Memory B cell (primary cell): ENCODE results near the gene PALM.
"Not testable (repeated sequence)": the region's sequence is repeated elsewhere in the genome, so short reads cannot be mapped to it uniquely, and the experiment has no call there.

Experiments
- ATAC-seq: fragments of 150-1000 bp; cut with Tn5 transposase; 2 replicates; pipeline ENCODE4 v1.10.0; 2021; ENCODE audit warnings: low read depth, mild to moderate bottlenecking, moderate library complexity
- DNase-seq, 2 donors: peaks; one replicate each; pipeline ENCODE4 v3.0.0; 2022; ENCODE audit warnings: low spot score in 2 of 2
- H3K27ac Mint-ChIP-seq: one replicate; pipeline ENCODE4 v1.8.0; 2022; ENCODE audit warnings: mild to moderate bottlenecking, moderate library complexity, mixed read lengths
- H3K27me3 Mint-ChIP-seq: one replicate; pipeline ENCODE4 v1.8.0; 2022; ENCODE audit warnings: mixed read lengths
- H3K36me3 Mint-ChIP-seq: one replicate; pipeline ENCODE4 v1.8.0; 2022; ENCODE audit warnings: mild to moderate bottlenecking, mixed read lengths
- H3K4me1 Mint-ChIP-seq: one replicate; pipeline ENCODE4 v1.8.0; 2022; ENCODE audit warnings: mixed read lengths
- H3K4me3 Mint-ChIP-seq: one replicate; pipeline ENCODE4 v1.8.0; 2022; ENCODE audit warnings: mild to moderate bottlenecking, moderate library complexity, mixed read lengths
- H3K9me3 Mint-ChIP-seq: one replicate; pipeline ENCODE4 v1.8.0; 2022; ENCODE audit warnings: mixed read lengths

PALM gene

DNA sequence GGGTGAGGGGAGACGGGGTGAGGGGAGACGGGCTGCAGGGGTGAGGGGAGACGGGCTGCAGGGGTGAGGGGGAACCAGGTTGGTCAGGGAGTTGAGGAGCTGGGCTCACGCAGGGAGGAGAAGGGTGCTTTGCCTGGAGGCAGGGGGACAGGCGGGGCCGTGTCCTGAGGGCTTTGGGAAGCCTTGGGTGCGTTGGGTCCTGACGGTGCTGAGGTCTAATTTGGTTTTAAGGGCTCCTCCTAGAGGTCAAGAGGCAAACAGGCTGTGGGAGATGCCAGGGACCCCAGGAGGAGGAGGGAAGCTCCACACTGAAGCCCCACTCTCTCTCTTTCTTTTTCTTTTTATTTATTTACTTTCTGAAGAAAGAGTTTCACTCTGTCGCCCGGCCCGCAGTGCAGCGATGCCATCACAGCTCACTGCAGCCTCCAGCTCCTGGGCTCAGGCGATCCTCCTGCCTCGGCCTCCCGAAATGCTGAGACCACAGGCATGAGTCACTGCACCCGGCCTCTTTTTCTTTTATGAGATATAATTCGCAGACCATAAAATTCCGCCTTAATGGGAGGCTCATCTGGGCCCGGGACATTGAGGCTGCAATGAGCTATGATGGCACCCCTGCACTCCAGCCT is 32.9 kb downstream of the PALM start:
- peaks cover 2% of the 10 kb centered on the region for H3K4me1 Mint-ChIP-seq
- no peaks in the 10 kb centered on the region for H3K36me3 Mint-ChIP-seq

DNA sequence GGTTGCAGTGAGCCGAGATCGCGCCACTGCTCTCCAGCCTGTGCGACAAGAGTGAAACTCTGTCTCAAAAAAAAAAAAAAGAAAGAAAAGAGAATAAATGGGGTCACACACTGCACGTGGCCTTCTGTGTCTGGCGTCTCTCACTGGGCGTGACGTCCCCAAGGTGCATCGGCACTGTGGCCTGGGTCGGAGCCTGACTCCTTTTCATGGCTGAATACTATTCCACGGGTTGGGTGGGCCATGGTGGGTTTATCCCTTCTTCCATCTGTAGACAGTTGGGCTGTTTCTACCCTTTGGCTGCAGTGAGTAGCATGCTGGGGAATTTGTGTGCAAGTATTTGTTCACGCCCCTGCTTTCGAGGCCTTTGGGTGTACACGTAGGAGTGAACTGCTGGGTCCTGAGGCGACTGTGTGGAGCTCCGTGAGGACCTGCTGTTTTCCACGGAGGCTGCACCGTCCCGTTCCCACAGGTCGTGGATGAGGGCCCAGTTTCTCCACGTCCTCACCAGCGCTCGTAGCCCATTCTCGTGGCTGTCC is 33.9 kb downstream of the PALM start:
- DNase-seq (no peak), ATAC-seq (no peak)
- Mint-ChIP-seq H3K36me3 (peaks cover 1% of the 10 kb centered on the region), H3K27me3 (peaks cover 8% of the 10 kb centered on the region), H3K9me3 (no peaks in the 10 kb centered on the region), H3K27ac (peak overlapping the region; percentile 66), H3K4me3 (no peak overlapping the region), H3K4me1 (no peaks in the 10 kb centered on the region)

More for the DNA sequence above, 32.9 kb downstream of the PALM start:
- no peak overlapping the region for H3K27ac Mint-ChIP-seq
- no peak for ATAC-seq
- H3K4me3 Mint-ChIP-seq: no peak overlapping the region
- H3K27me3 Mint-ChIP-seq: peaks cover 12% of the 10 kb centered on the region
- no peak for DNase-seq
- no peaks in the 10 kb centered on the region for H3K9me3 Mint-ChIP-seq

DNA sequence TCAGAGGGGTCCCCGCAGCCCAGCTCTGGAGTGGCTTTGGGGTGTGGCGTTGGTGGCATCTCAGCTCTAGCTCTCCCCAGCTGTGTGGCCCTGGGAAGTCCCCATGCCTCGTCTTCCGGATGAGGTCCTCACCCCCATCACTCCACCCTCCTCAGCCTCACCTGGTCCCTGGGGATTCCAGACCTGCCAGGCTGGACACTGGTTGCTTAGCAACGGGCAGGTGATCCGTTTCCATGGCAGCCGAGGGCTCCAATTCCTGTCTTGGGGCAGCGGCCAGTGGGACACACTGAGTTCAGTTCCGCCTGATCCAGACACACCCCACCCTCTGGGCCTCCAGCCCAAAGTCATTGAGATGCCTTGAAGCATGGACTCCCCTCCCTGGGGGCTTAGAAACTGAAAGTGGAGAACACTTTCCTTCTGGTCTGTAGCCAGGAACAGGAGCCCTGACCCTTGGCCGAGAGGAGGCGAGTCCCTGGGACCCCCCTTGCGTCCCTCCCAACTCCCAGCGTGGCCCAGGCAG is 34.5 kb downstream of the PALM start:
- Mint-ChIP-seq H3K36me3 (peaks cover 1% of the 10 kb centered on the region), H3K4me1 (no peaks in the 10 kb centered on the region), H3K27me3 (peaks cover 6% of the 10 kb centered on the region), H3K9me3 (no peaks in the 10 kb centered on the region), H3K4me3 (peak overlapping the region; percentile 18), H3K27ac (peak overlapping the region; percentile 66)
- ATAC-seq (peak; percentile 90), DNase-seq (peak; percentile 39 to 42)

DNA sequence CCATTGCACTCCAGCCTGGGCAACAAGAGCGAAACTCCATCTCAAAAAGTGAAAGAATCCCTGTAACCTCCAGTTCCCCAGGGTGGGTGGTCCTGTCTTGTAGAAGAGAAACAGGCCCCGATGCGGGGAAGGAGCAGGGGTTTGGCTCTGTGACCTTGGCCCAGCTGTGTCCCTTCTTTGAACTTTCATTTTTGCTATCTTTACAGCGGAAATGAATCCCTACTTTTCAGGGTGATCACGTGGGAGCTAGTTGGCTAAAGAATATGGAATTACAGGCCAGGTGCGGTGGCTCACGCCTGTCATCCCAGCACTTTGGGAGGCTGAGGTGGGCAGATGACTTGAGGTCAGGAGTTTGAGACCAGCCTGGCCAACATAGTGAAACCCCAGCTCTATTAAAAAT is 36.4 kb downstream of the PALM start:
- H3K4me3 Mint-ChIP-seq, ATAC-seq, H3K9me3 Mint-ChIP-seq, H3K4me1 Mint-ChIP-seq, DNase-seq, H3K27ac Mint-ChIP-seq, H3K36me3 Mint-ChIP-seq, H3K27me3 Mint-ChIP-seq: not testable (repeated sequence)

DNA sequence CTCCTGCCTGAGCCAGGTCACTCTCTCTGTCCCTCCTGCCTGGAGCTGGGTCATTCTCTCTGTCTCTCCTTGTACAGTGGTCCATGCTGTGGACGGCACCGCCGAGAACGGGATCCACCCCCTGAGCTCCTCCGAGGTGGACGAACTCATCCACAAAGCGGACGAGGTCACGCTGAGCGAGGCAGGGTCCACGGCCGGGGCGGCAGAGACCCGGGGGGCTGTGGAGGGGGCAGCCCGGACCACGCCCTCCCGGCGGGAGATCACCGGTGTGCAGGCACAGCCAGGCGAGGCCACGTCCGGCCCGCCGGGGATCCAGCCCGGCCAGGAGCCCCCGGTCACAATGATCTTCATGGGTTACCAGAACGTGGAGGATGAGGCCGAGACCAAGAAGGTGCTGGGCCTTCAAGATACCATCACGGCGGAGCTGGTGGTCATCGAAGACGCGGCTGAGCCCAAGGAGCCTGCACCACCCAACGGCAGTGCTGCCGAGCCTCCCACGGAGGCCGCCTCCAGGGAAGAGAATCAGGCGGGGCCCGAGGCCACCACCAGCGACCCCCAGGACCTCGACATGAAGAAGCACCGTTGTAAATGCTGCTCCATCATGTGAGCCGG is 37.6 kb downstream of the PALM start:
- no peak overlapping the region for H3K4me3 Mint-ChIP-seq
- H3K27me3 Mint-ChIP-seq: no peaks in the 10 kb centered on the region
- DNase-seq (no peak), ATAC-seq (no peak)
- no peaks in the 10 kb centered on the region for H3K9me3 Mint-ChIP-seq
- peaks cover 1% of the 10 kb centered on the region for H3K36me3 Mint-ChIP-seq
- no peaks in the 10 kb centered on the region for H3K4me1 Mint-ChIP-seq
- H3K27ac Mint-ChIP-seq: no peak overlapping the region

DNA sequence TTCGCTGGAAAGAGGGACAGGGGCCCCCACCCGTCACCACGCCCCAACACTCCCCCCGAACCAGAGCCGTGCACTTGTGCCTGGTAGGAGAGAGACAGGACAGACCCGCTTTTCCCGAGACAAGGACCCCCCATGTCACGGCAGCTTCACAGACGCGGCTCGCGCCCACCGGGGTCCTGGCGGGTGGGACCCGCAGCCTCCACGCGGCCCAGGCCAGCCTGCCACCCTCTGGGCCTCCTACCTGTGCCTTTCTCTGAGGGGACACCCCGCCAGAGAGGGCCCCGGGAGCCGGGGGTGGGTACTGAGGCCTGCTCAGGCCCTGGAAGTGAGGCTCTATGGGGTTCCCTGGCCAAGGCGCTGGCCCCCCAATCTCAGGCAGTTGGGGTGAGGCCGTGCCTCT is 38.2 kb downstream of the PALM start:
- Mint-ChIP-seq H3K27ac (no peak overlapping the region), H3K4me1 (no peaks in the 10 kb centered on the region), H3K4me3 (no peak overlapping the region), H3K36me3 (peaks cover 1% of the 10 kb centered on the region), H3K9me3 (no peaks in the 10 kb centered on the region), H3K27me3 (no peaks in the 10 kb centered on the region)
- ATAC-seq: no peak
- no peak for DNase-seq

DNA sequence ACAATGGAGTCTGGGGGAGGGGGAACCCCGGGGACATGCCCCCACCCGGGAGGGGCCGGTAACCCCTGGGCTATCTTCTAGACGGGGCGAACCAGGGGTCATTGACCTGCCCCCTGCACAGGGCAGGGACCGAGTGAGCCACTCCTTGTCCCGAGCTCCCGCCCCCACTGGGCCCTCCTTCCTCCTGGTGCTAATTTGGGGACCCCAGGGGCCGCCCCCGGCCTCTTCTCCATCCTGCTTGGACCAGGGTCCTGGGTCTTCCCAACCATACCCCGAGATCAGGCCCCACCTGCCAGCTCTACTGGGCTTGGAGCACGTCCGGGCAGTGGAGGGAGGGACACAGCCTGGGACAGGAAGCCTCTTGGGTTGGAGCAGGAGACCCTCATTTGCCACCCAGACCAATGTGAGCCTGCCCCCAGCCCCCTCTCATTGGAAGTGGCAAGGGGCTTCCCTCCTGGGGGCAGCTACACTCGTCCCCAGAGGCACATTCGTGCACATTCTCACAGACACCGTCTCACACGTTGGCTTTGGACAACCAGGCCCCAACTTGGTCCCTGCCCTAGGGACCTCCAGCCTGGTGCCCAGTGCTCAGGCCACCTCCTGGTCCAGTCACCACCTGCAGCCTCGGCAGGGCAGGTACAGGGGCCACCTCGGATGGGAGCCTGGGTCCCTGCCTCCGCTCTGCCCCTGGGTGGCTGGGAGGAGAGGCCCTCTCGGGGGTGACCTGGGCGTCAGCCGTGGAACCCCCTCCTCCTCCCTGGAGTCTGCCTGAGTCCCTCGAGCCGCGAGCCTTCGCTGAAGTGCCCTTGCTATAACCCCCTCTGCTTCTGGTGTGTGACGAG is 38.9 kb downstream of the PALM start:
- H3K9me3 Mint-ChIP-seq: no peaks in the 10 kb centered on the region
- H3K4me1 Mint-ChIP-seq: no peaks in the 10 kb centered on the region
- DNase-seq: no peak
- no peak for ATAC-seq
- H3K36me3 Mint-ChIP-seq: peaks cover 1% of the 10 kb centered on the region
- no peaks in the 10 kb centered on the region for H3K27me3 Mint-ChIP-seq
- no peak overlapping the region for H3K4me3 Mint-ChIP-seq
- no peak overlapping the region for H3K27ac Mint-ChIP-seq

DNA sequence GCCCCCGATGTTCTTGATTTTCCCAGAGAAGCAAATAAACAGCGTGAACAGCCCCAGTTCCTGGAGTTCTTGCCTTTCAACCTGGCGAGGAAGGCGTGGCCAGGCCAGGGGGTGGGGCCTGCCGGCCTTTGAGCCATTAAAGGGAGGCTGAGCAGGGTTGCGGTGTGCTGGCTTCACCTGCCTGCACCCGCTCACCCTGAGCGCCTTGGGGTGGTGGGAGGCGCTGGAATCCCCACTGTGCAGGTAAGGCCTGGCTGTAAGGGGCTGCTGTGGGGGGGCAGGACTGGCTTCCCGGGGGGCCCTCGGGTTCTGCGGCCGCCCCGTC is 39.5 kb downstream of the PALM start:
- DNase-seq: no peak
- H3K4me1 Mint-ChIP-seq: no peaks in the 10 kb centered on the region
- H3K27ac Mint-ChIP-seq: no peak overlapping the region
- H3K9me3 Mint-ChIP-seq: no peaks in the 10 kb centered on the region
- ATAC-seq: no peak
- H3K4me3 Mint-ChIP-seq: no peak overlapping the region
- H3K27me3 Mint-ChIP-seq: no peaks in the 10 kb centered on the region
- peaks cover 1% of the 10 kb centered on the region for H3K36me3 Mint-ChIP-seq

DNA sequence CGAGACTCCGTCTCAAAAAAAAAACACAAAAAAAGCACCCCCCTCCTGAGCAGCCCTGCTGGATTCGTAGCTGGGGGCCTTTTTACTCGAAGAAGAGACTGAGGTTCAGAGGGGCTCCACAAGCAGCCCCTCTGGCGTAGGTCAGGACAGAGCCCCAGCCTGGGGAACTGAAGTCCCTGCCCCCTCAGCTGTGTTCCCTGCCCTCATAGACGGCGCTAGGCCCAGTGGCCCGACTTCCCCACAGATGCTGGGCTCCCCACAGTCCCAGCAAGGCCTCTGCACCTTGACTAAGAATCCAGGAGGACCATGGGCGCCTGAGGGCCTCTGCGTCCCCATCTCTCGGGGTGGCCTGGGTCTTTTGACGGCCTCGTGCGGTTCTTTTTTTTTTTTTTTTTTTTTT is 41.1 kb downstream of the PALM start:
- no peaks in the 10 kb centered on the region for H3K9me3 Mint-ChIP-seq
- H3K36me3 Mint-ChIP-seq: peaks cover 1% of the 10 kb centered on the region
- H3K4me3 Mint-ChIP-seq: no peak overlapping the region
- ATAC-seq: no peak
- no peak overlapping the region for H3K27ac Mint-ChIP-seq
- peaks cover 4% of the 10 kb centered on the region for H3K27me3 Mint-ChIP-seq
- H3K4me1 Mint-ChIP-seq: no peaks in the 10 kb centered on the region
- DNase-seq: no peak

DNA sequence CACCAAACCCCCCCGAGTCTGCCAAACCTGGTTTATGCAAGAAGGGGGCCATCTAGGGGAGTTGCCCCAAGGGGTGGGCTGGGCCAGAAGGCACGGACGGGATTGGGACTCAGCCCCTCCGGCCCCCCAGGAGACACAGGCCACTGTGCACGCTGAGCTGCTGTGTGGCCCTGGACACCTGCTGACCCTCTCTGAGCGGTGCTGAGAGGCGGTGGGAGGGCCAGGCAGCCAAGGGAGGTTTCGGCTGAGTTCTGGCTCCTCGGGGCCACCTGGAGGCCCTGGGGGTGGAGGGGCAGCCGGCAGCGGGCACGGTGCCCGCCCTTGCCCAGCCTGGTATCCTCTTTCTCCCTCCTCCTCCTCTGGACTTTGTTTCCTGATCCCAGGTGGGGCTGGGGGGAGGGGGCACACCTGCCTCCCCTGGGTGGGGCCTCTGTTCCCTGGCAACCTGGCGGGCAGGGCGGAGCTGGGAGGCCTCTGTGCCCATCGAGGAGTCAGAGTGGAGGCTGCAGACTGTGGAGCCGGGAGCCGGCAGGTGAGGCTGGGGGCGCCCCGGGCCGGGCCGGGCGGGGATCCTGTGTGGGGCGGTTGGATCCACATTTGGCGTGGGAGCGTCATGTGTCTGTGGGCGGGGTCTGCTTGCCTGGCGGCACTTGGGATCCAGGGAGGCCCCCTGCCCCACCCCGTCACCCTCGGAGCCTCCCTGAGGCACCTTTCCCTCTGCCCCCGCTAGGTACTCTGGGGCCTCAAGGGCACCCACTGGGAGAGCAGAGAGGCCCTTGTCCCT is 42.1 kb downstream of the PALM start, which contains the start of gene MISP:
Gene MISP, plus strand, starts transcription at position 473 of the 784 bp plus-strand sequence. CDS start 5,835 bp downstream, outside the sequence.
- no peak for DNase-seq
- peaks cover 1% of the 10 kb centered on the region for H3K36me3 Mint-ChIP-seq
- no peak for ATAC-seq
- no peaks in the 10 kb centered on the region for H3K4me1 Mint-ChIP-seq
- no peak within 1 kb of the TSS for H3K4me3 Mint-ChIP-seq
- H3K27ac Mint-ChIP-seq: no peak within 1 kb of the TSS
- H3K9me3 Mint-ChIP-seq: no peaks in the 10 kb centered on the region
- H3K27me3 Mint-ChIP-seq: peaks cover 4% of the 10 kb centered on the region

DNA sequence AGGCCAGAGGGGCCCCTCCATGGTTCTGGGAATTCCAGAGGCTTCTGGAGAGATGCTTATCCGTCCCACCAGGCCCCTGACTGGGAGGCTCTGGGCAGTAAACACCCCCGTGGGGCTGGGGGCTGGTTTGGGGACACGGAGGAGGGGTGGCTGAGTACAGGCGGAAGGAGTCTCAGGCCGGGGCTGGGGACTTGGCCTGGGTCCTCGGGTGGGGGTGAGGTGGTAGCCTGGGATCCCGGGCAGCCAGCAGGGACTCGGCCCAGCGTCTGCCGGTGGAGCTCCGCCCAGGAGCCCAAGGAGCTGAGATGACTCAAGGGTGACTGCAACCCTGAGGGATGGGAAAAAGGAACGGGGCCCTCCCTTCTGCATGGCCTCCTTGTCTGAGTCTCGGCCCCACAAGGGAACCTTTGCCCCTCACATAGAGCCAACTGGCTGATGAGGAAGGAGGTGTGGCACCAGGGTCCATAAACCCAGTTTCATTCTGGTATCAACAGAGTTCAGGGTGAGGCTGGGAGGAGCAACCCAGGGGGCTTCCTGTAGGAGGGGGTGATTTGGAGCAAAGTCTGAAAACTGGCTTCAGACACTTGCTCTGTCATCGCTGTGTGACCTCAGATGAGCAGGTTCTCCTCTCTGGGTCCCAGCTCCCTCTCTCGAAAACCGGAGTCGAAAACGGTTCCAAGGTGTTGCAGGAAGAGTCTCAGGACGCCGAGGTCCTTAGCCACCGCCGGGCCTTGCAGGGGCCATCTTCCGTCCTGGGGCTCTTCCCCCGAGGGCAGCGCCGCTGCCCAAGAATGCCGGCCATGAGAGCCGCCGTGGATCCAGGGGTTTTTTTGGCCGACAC is 43.0 kb downstream of the PALM start:
- H3K27me3 Mint-ChIP-seq: peaks cover 4% of the 10 kb centered on the region
- no peak for ATAC-seq
- H3K4me1 Mint-ChIP-seq: no peaks in the 10 kb centered on the region
- no peaks in the 10 kb centered on the region for H3K9me3 Mint-ChIP-seq
- DNase-seq: no peak
- H3K36me3 Mint-ChIP-seq: peaks cover 1% of the 10 kb centered on the region
- no peak overlapping the region for H3K4me3 Mint-ChIP-seq
- no peak overlapping the region for H3K27ac Mint-ChIP-seq

DNA sequence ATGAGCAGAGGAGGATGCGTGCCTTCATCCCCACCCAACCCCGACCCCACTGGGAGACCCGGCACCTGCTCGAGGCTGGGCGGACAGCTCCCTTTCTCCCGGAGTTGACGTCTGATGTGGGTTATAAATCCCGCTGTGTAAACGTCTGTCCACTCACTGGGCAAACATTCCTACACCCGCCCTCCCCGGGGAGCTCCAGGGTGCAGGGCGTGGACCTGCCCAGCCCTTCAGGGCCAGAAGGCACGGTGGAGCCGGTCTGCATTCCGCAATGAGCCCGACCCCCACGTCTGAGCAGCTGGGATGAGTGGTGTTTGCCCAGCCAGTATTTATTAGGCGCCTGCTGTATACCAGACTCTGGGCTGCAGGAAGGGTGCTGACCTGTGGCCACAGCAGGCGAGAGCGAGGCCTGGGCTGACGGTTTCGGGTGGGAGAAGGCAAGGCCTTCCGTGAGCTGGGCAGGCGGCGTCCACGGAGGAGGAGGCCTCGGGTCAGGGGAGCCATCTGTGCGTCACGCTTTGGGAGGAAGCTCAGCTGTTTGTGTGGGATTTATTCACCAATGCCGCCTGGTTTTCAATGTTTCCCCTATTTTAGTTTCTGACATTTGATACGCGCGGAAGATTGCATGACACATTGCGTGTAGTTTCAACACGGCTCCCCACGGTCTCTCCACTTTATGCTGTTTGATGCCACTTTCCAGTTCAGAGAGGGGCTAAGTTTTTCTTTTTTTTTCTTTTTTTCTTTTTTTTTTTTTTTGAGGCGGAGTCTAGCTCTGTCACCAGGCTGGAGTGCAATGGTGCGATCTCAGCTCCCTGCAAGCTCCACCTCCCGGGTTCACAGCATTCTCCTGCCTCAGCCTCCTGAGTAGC is 44.1 kb downstream of the PALM start:
- Mint-ChIP-seq H3K27ac (no peak overlapping the region), H3K4me1 (no peaks in the 10 kb centered on the region), H3K4me3 (no peak overlapping the region), H3K9me3 (no peaks in the 10 kb centered on the region), H3K27me3 (peaks cover 4% of the 10 kb centered on the region), H3K36me3 (no peaks in the 10 kb centered on the region)
- DNase-seq (no peak), ATAC-seq (no peak)
